Prostate gland (tissue), 2 donors: ENCODE measurements around the gene PRKD2. TPM values are rescaled to one million over a fixed set of nuclear protein-coding genes. Genes with fewer than 3 reads are reported as not detected.
"Not testable (repeated sequence)": the region's sequence is repeated elsewhere in the genome, so short reads cannot be mapped to it uniquely, and the experiment has no call there.

Experiments
- DNase-seq: peaks from one replicate; pipeline ENCODE4 v3.0.0-alpha.2; 2019; ENCODE audit warnings: low spot score
- H3K27ac ChIP-seq, 2 donors: fragments of 200-600 bp; sonication (generic); 2 replicates each; pipeline ENCODE4 v1.5.1; 2017 to 2019
- H3K27me3 ChIP-seq: fragments of 200-600 bp; sonication (generic); replicated peaks from 2 replicates; pipeline ENCODE4 v1.5.1; 2019; ENCODE audit not compliant: insufficient read depth
- H3K36me3 ChIP-seq, 2 donors: fragments of 200-600 bp; sonication (generic); 1 replicate in 1 of 2; 2 replicates in 1 of 2; pipeline versions ENCODE4 v1.5.1 to v1.8.1; 2017 to 2019
- H3K4me1 ChIP-seq: fragments of 200-600 bp; sonication (generic); replicated peaks from 2 replicates; pipeline ENCODE4 v1.5.1; 2019
- H3K4me3 ChIP-seq, 2 donors: fragments of 200-600 bp; sonication (generic); 2 replicates each; pipeline ENCODE4 v1.5.1; 2017 to 2019
- H3K9me3 ChIP-seq: fragments of 200-600 bp; sonication (generic); 2 replicates; pipeline ENCODE4 v1.5.1; 2017
- POLR2A ChIP-seq: fragments of 450-650 bp; IDR thresholded peaks from one replicate; pipeline ENCODE4 v1.6.1; 2016; ENCODE audit warnings: antibody characterized with exemption, mild to moderate bottlenecking
- POLR2AphosphoS5 ChIP-seq: sonication (generic); formaldehyde crosslinking; IDR thresholded peaks from one replicate; pipeline ENCODE4 v1.6.1; 2017; ENCODE audit warnings: antibody characterized with exemption
- WGBS: methylation state at CpG from one replicate; pipeline ENCODE4 v1.1.5; 2018; 5-methylcytosine and 5-hydroxymethylcytosine counted together
- intact Hi-C: fragments of 100-400 bp; cut with DNase I; formaldehyde crosslinking; loops from one replicate; pipeline ENCODE4 v1.14.2; 2022
- total RNA-seq, 2 donors: library from RNA; depleted of rRNA; stranded (reverse); fragments of >200 nt; gene quantifications; one replicate each; pipeline ENCODE4 v1.1.0, GENCODE V29; 2016
- TF ChIP-seq, protein P1 (sequence below), 4 experiments: fragments of 200-600 bp in 2 of 4; fragments of 450-650 bp in 2 of 4; sonication (generic) in 2 of 4; IDR thresholded peaks; 1 replicate in 3 of 4; 2 replicates in 1 of 4; pipeline ENCODE4 v1.5.1; 2016 to 2019; ENCODE audit warnings: antibody characterized with exemption in 4 of 4, mild to moderate bottlenecking in 2 of 4, moderate library complexity in 2 of 4

Gene PRKD2
- total RNA-seq, 2 donors from 2014 or later, result 38.9 to 41.8 TPM

- no peak for TF ChIP-seq POLR2A
- no peak for TF ChIP-seq POLR2AphosphoS5
- TF ChIP-seq, protein P1, sequence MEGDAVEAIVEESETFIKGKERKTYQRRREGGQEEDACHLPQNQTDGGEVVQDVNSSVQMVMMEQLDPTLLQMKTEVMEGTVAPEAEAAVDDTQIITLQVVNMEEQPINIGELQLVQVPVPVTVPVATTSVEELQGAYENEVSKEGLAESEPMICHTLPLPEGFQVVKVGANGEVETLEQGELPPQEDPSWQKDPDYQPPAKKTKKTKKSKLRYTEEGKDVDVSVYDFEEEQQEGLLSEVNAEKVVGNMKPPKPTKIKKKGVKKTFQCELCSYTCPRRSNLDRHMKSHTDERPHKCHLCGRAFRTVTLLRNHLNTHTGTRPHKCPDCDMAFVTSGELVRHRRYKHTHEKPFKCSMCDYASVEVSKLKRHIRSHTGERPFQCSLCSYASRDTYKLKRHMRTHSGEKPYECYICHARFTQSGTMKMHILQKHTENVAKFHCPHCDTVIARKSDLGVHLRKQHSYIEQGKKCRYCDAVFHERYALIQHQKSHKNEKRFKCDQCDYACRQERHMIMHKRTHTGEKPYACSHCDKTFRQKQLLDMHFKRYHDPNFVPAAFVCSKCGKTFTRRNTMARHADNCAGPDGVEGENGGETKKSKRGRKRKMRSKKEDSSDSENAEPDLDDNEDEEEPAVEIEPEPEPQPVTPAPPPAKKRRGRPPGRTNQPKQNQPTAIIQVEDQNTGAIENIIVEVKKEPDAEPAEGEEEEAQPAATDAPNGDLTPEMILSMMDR (IDR thresholded peaks at IDR 0.05), result no peak
- H3K36me3 ChIP-seq, result no peaks in the 10 kb centered on the region
- intact Hi-C loops, result no loop called here
- H3K27ac ChIP-seq, result no peak overlapping the region
- no peaks in the 10 kb centered on the region for H3K4me1 ChIP-seq
- H3K27me3 ChIP-seq, result peaks cover 2% of the 10 kb centered on the region
- 71% methylated on average over 13 of the region's 14 CpGs for whole genome bisulfite sequencing
- no peak overlapping the region for H3K4me3 ChIP-seq
- no peaks in the 10 kb centered on the region for H3K9me3 ChIP-seq
- DNase-seq, result no peak
Observed at GRCh38 chr19:46630586-46631205, 86.2 kb downstream of the PRKD2 start.

GRCh38 chr19:46629546-46630025, 87.3 kb downstream of the PRKD2 start:
- no peaks in the 10 kb centered on the region for H3K36me3 ChIP-seq
- intact Hi-C loops, result no loop called here
- peaks cover 2% of the 10 kb centered on the region for H3K27me3 ChIP-seq
- H3K4me1 ChIP-seq, result no peaks in the 10 kb centered on the region
- no peak overlapping the region for H3K27ac ChIP-seq
- no peaks in the 10 kb centered on the region for H3K9me3 ChIP-seq
- DNase-seq, result no peak
- TF ChIP-seq POLR2AphosphoS5, result no peak
- TF ChIP-seq, protein P1 (IDR thresholded peaks at IDR 0.05), result no peak
- WGBS, result 85% methylated on average over 15 of the region's 15 CpGs
- no peak overlapping the region for H3K4me3 ChIP-seq

DNA sequence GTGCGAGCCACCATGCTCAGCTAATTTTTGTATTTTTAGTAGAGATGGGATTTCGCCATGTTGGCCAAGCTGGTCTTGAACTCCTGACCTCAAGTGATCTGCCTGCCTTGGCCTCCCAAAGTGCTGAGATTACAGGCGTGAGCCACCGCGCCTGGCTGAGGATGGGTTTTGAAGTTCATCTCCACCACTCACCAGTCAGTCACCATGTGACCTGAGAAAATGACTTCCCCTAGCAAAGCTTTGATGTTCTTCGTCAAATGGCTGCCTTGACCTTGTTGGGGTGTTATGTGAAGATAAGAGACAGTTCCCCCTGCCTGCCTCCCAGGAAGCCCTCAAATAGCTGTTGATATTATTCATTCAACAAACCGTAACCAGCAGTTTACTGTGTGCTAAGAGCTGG, 87.9 kb downstream of the PRKD2 start:
- WGBS, result 93% methylated on average over 7 of the region's 7 CpGs
- H3K36me3 ChIP-seq, H3K27ac ChIP-seq, H3K27me3 ChIP-seq, H3K9me3 ChIP-seq, DNase-seq, intact Hi-C loops, H3K4me1 ChIP-seq, H3K4me3 ChIP-seq: not testable (repeated sequence)

DNA sequence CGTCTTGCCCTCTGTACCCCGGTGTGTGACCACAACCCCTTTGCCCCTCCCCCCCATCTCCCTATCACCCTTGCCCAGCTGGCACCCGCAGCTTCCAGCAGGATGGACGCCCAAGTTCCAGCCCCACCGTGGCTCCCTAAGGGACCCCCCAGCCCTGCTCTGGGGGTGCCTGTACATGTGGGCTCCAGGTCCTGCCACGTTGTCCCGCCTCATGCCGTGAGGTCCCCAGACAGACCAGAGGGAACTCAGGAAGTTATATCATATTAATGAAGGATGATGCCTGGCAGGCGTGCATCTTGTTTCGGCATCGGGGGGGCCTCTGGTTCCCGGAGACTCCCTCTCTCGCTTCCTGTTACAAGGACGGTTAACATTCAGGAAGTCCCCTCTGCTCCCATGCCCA, 90.5 kb downstream of the PRKD2 start:
- Histone ChIP-seq H3K9me3 (no peaks in the 10 kb centered on the region), H3K4me1 (no peaks in the 10 kb centered on the region), H3K4me3 (no peak overlapping the region), H3K36me3 (no peaks in the 10 kb centered on the region), H3K27ac (no peak overlapping the region), H3K27me3 (peaks cover 2% of the 10 kb centered on the region)
- intact Hi-C loops, result no loop called here
- 83% methylated on average over 14 of the region's 14 CpGs for WGBS
- DNase-seq, result no peak
- no peak for TF ChIP-seq POLR2AphosphoS5

- H3K9me3 ChIP-seq, result no peaks in the 10 kb centered on the region
- WGBS, result 90% methylated on average over 12 of the region's 12 CpGs
- TF ChIP-seq, protein P1 (IDR thresholded peaks at IDR 0.05), result no peak
- TF ChIP-seq POLR2A (no peak), POLR2AphosphoS5 (no peak)
- DNase-seq, result no peak
- H3K27ac ChIP-seq, result no peak overlapping the region
- H3K36me3 ChIP-seq, result no peaks in the 10 kb centered on the region
- H3K4me1 ChIP-seq, result no peaks in the 10 kb centered on the region
- peaks cover 2% of the 10 kb centered on the region for H3K27me3 ChIP-seq
- H3K4me3 ChIP-seq, result no peak overlapping the region
- intact Hi-C loops, result no loop called here
Observed at GRCh38 chr19:46625731-46626130, 91.2 kb downstream of the PRKD2 start.

- Histone ChIP-seq H3K4me3 (no peak within 1 kb of the TSS), H3K27me3 (no peaks in the 10 kb centered on the region), H3K9me3 (no peaks in the 10 kb centered on the region), H3K36me3 (no peaks in the 10 kb centered on the region), H3K27ac (no peak within 1 kb of the TSS), H3K4me1 (no peaks in the 10 kb centered on the region)
- TF ChIP-seq POLR2A (no peak), POLR2AphosphoS5 (no peak)
- TF ChIP-seq, protein P1 (IDR thresholded peaks at IDR 0.05), result no peak
- intact Hi-C loops, result no loop called here
- no peak for DNase-seq
- WGBS, result 26% methylated on average over 13 of the region's 13 CpGs
Observed at GRCh38 chr19:46624958-46625661, 91.8 kb downstream of the PRKD2 start, which contains the start of gene PTGIR. PTGIR (minus strand) TSS chr19:46625089; CDS start chr19:46624225, 864 bp downstream.
